ENCODE measurements around the gene LRMDA. TPM values are rescaled to one million over a fixed set of nuclear protein-coding genes. Genes with fewer than 3 reads are reported as not detected.

Gene LRMDA
- polyA plus RNA-seq, 1 donor (not counting 4 experiments of a cell fraction or from before 2014, with no cell fraction given), result not detected

DNA sequence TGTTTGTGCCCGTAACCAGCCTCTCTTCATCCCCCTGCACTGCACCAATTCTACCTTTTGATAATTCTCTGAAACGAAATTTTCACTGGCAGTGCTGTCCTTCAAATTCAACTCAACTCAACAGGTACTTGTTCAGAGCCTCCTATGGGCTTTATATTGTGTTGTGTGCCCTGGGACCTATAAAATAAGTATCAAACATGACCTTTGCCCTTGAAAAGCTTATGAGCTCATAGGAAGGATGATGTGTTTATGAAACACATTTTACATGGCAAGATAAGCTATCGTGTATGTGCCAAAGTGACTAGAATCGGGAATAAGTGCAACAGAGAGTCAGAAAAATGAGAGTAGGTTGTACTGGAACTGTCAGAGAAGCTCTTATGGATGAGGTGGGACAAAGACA, 923.5 kb downstream of the LRMDA start:
- Histone ChIP-seq H4K20me1 (ENCODE audit: control insufficient read depth, extremely low read depth, insufficient read depth, low read length) (no peaks in the 10 kb centered on the region), H3K27me3 (ENCODE audit: control insufficient read depth, extremely low read depth, insufficient read depth, low read length) (no peaks in the 10 kb centered on the region), H3K9me1 (ENCODE audit: control insufficient read depth, extremely low read depth, insufficient read depth, low read length) (no peaks in the 10 kb centered on the region), H3K79me2 (ENCODE audit: control insufficient read depth, insufficient read depth, low read length) (no peaks in the 10 kb centered on the region), H3K4me3 (ENCODE audit: control insufficient read depth in 2 of 3, extremely low read depth in 1 of 3, insufficient read depth in 2 of 3, low read depth in 1 of 3, low read length in 3 of 3) (no peak overlapping the region), H2AFZ (ENCODE audit: control insufficient read depth, low read length) (no peak overlapping the region), H3K36me3 (ENCODE audit: control insufficient read depth in 2 of 2, extremely low read depth in 1 of 2, insufficient read depth in 2 of 2, low read length in 2 of 2) (no peaks in the 10 kb centered on the region), H3K4me2 (ENCODE audit: control insufficient read depth, extremely low read depth, insufficient read depth, low read depth, low read length) (no peak overlapping the region), H3K27ac (ENCODE audit: control insufficient read depth, insufficient read depth, low read length) (no peak overlapping the region), H3K4me1 (ENCODE audit: control insufficient read depth, extremely low read depth, insufficient read depth, low read length) (peaks cover 8% of the 10 kb centered on the region), H3K9me3 (ENCODE audit: control insufficient read depth, low read depth, low read length) (no peaks in the 10 kb centered on the region), H3K9ac (ENCODE audit: control insufficient read depth, extremely low read depth, insufficient read depth, low read length) (no peak overlapping the region)
- DNase-seq (ENCODE audit: low read depth, low spot score) (no peak), FAIRE-seq (no peak)
- TF ChIP-seq EZH2 (IDR thresholded peaks at IDR 0.05; ENCODE audit: low read length), result no peak
- TF ChIP-seq, protein P1, sequence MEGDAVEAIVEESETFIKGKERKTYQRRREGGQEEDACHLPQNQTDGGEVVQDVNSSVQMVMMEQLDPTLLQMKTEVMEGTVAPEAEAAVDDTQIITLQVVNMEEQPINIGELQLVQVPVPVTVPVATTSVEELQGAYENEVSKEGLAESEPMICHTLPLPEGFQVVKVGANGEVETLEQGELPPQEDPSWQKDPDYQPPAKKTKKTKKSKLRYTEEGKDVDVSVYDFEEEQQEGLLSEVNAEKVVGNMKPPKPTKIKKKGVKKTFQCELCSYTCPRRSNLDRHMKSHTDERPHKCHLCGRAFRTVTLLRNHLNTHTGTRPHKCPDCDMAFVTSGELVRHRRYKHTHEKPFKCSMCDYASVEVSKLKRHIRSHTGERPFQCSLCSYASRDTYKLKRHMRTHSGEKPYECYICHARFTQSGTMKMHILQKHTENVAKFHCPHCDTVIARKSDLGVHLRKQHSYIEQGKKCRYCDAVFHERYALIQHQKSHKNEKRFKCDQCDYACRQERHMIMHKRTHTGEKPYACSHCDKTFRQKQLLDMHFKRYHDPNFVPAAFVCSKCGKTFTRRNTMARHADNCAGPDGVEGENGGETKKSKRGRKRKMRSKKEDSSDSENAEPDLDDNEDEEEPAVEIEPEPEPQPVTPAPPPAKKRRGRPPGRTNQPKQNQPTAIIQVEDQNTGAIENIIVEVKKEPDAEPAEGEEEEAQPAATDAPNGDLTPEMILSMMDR (optimal IDR thresholded peaks at IDR 0.05 in 1 of 3, IDR thresholded peaks at IDR 0.05 in 1 of 3, conservative IDR thresholded peaks at IDR 0.05 in 1 of 3; ENCODE audit: extremely low read depth in 1 of 3, insufficient read depth in 2 of 3, low read length in 3 of 3), result no peak
- dilution Hi-C loops (cut with MboI; ENCODE audit: extremely low pct_ligation_motif_present, low sequenced_read_pairs), result no loop called here

DNA sequence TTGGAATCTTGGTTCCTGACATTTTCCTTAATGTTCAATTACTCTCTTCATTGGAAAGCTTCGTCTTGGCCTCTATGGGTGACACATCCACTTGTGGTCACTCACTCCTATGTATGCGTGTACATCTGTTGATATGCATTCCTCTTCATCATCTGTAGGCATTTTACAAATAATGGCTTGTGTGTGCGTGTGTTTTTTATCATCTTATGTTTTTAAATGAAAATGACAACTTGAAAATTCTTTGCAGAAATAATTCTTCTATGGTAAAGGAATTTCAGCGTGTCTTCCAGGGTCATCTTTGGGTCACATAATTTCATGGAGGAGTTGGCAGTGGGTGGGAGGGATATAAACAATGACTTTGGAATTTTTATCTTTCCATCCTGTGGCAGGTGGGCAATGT, 925.1 kb downstream of the LRMDA start:
- dilution Hi-C loops (cut with MboI; ENCODE audit: extremely low pct_ligation_motif_present, low sequenced_read_pairs), result no loop called here
- H4K20me1 ChIP-seq (ENCODE audit: control insufficient read depth, extremely low read depth, insufficient read depth, low read length), result no peaks in the 10 kb centered on the region
- H3K36me3 ChIP-seq (ENCODE audit: control insufficient read depth in 2 of 2, extremely low read depth in 1 of 2, insufficient read depth in 2 of 2, low read length in 2 of 2), result no peaks in the 10 kb centered on the region
- no peak overlapping the region for H2AFZ ChIP-seq (ENCODE audit: control insufficient read depth, low read length)
- H3K9me3 ChIP-seq (ENCODE audit: control insufficient read depth, low read depth, low read length), result no peaks in the 10 kb centered on the region
- no peak overlapping the region for H3K27ac ChIP-seq (ENCODE audit: control insufficient read depth, insufficient read depth, low read length)
- no peaks in the 10 kb centered on the region for H3K27me3 ChIP-seq (ENCODE audit: control insufficient read depth, extremely low read depth, insufficient read depth, low read length)
- no peak for DNase-seq (ENCODE audit: low read depth, low spot score)
- TF ChIP-seq EZH2 (IDR thresholded peaks at IDR 0.05; ENCODE audit: low read length), result no peak
- TF ChIP-seq, protein P1 (optimal IDR thresholded peaks at IDR 0.05 in 1 of 3, IDR thresholded peaks at IDR 0.05 in 1 of 3, conservative IDR thresholded peaks at IDR 0.05 in 1 of 3; ENCODE audit: extremely low read depth in 1 of 3, insufficient read depth in 2 of 3, low read length in 3 of 3), result no peak
- H3K4me1 ChIP-seq (ENCODE audit: control insufficient read depth, extremely low read depth, insufficient read depth, low read length), result peaks cover 8% of the 10 kb centered on the region
- no peaks in the 10 kb centered on the region for H3K9me1 ChIP-seq (ENCODE audit: control insufficient read depth, extremely low read depth, insufficient read depth, low read length)
- H3K79me2 ChIP-seq (ENCODE audit: control insufficient read depth, insufficient read depth, low read length), result no peaks in the 10 kb centered on the region
- no peak overlapping the region for H3K9ac ChIP-seq (ENCODE audit: control insufficient read depth, extremely low read depth, insufficient read depth, low read length)
- no peak overlapping the region for H3K4me2 ChIP-seq (ENCODE audit: control insufficient read depth, extremely low read depth, insufficient read depth, low read depth, low read length)
- H3K4me3 ChIP-seq (ENCODE audit: control insufficient read depth in 2 of 3, extremely low read depth in 1 of 3, insufficient read depth in 2 of 3, low read depth in 1 of 3, low read length in 3 of 3), result no peak overlapping the region
- no peak for FAIRE-seq

All from keratinocyte (primary cell).